GM12878 (cell line): ENCODE data around the gene LEP. TPM values are rescaled to one million over a fixed set of nuclear protein-coding genes. Genes with fewer than 3 reads are reported as not detected.

Source experiments
- ATAC-seq: fragments of 200-7000 bp; cut with Tn5 transposase; 3 replicates; pipeline ENCODE4 v1.9.1; 2020; ENCODE audit warnings: mild to moderate bottlenecking, moderate library complexity
- BruUV-seq: library from RNA; stranded (reverse); fragments of 400-500 nt; replicated peaks from 2 replicates; lab custom pipeline; 2021; lab: Mats Ljungman, UMichigan
- CTCF ChIA-PET: fragments of 300-600 bp; sonication (Branson Sonifier 250); formaldehyde crosslinking; extraction: SDS; loops from one replicate; lab custom pipeline; 2021; ENCODE audit warnings: inconsistent platforms; lab: Yijun Ruan, JAX
- POLR2A ChIA-PET: fragments of 350-600 bp; formaldehyde crosslinking; extraction: SDS; loops from one replicate; lab custom pipeline; 2021; ENCODE audit warnings: inconsistent platforms; lab: Charles Lee
- RAD21 ChIA-PET: fragments of 300-600 bp; sonication (Branson Sonifier 250); formaldehyde crosslinking; loops from one replicate; lab custom pipeline; 2023; ENCODE audit warnings: antibody characterized with exemption; ENCODE audit not compliant: unreplicated experiment; lab: Charles Lee
- SMC1A ChIA-PET: fragments of 300-600 bp; sonication (Branson Sonifier 250); formaldehyde crosslinking; loops from one replicate; lab custom pipeline; 2023; ENCODE audit not compliant: unreplicated experiment, uncharacterized antibody; lab: Charles Lee
- DNase-seq: peaks from one replicate; pipeline ENCODE4 v3.0.0-alpha.2; 2011; ENCODE audit warnings: low read depth, low spot score
- FAIRE-seq: peaks from 3 replicates; lab custom pipeline; 2011; peaks lifted over from hg19 to GRCh38; lab: Jason Lieb, UNC
- H2AFZ ChIP-seq: 2 replicates; pipeline ENCODE4 v1.6.0; 2011; ENCODE audit warnings: low read depth, low read length, control low read depth; ENCODE audit not compliant: control insufficient read depth
- H3K27ac ChIP-seq: 2 replicates; pipeline ENCODE4 v1.5.1; 2011; ENCODE audit warnings: control low read depth; ENCODE audit not compliant: control insufficient read depth, insufficient read depth
- H3K27me3 ChIP-seq, 2 experiments: replicated peaks in 1 of 2; 2 replicates each; pipeline versions ENCODE4 v1.6.0 to v1.6.1; 2011; ENCODE audit warnings: low read length in 1 of 2; ENCODE audit not compliant: control insufficient read depth in 2 of 2, insufficient read depth in 2 of 2
- H3K36me3 ChIP-seq, 2 experiments: 2 replicates each; pipeline ENCODE4 v1.5.1; 2011; ENCODE audit warnings: low read length in 1 of 2; ENCODE audit not compliant: control insufficient read depth in 2 of 2, insufficient read depth in 2 of 2
- H3K4me1 ChIP-seq: 2 replicates; pipeline ENCODE4 v1.6.1; 2011; ENCODE audit warnings: mild to moderate bottlenecking, low read length, moderate library complexity, mixed read lengths; ENCODE audit not compliant: control insufficient read depth, insufficient read depth
- H3K4me2 ChIP-seq: 2 replicates; pipeline ENCODE4 v1.6.0; 2011; ENCODE audit warnings: control low read depth; ENCODE audit not compliant: control insufficient read depth, insufficient read depth
- H3K4me3 ChIP-seq: fragments of 200-600 bp; sonication (generic); 2 replicates; pipeline ENCODE4 v1.5.1; 2016
- H3K79me2 ChIP-seq: 2 replicates; pipeline ENCODE4 v1.6.0; 2011; ENCODE audit warnings: low read length; ENCODE audit not compliant: control insufficient read depth, insufficient read depth
- H3K9ac ChIP-seq: 2 replicates; pipeline ENCODE4 v1.8.0; 2011; ENCODE audit warnings: low read length, control low read depth, mixed read lengths; ENCODE audit not compliant: control insufficient read depth, insufficient read depth
- H3K9me3 ChIP-seq: replicated peaks from 3 replicates; pipeline ENCODE4 v1.5.1; 2011; ENCODE audit warnings: mild to moderate bottlenecking, low read length; ENCODE audit not compliant: control insufficient read depth, insufficient read depth
- H4K20me1 ChIP-seq: 2 replicates; pipeline ENCODE4 v1.6.0; 2011; ENCODE audit not compliant: control insufficient read depth, insufficient read depth
- ASH2L ChIP-seq: fragments of 300-600, 200-600 bp; sonication (generic); IDR thresholded peaks from 2 replicates; pipeline ENCODE4 v1.6.1; 2017; ENCODE audit warnings: low read depth, mild to moderate bottlenecking, borderline replicate concordance
- BCL3 ChIP-seq: IDR thresholded peaks from 2 replicates; pipeline ENCODE4 v1.6.1; 2011; ENCODE audit warnings: borderline replicate concordance, low read depth, mild to moderate bottlenecking, moderate library complexity, low read length; ENCODE audit not compliant: insufficient read depth, poor library complexity, severe bottlenecking
- CEBPZ ChIP-seq: fragments of 150-350 bp; IDR thresholded peaks from 2 replicates; pipeline ENCODE4 v1.6.1; 2016; ENCODE audit warnings: low read depth, low read length
- KLF5 ChIP-seq: fragments of 450-650 bp; IDR thresholded peaks from 2 replicates; pipeline ENCODE4 v1.6.1; 2014; ENCODE audit warnings: mild to moderate bottlenecking; ENCODE audit not compliant: partially characterized antibody
- MYC ChIP-seq: IDR thresholded peaks from 2 replicates; pipeline ENCODE4 v1.6.1; 2011; ENCODE audit warnings: mild to moderate bottlenecking, low read length, moderate library complexity, inconsistent platforms; ENCODE audit not compliant: insufficient read depth, insufficient replicate concordance, insufficient read length, severe bottlenecking
- NFYB ChIP-seq: IDR thresholded peaks from 2 replicates; pipeline ENCODE4 v1.6.1; 2011; ENCODE audit warnings: low read depth, mild to moderate bottlenecking, low read length, improper control_type of control experiment, moderate library complexity; ENCODE audit not compliant: insufficient read depth
- POU2F2 ChIP-seq: IDR thresholded peaks from 3 replicates; pipeline ENCODE4 v1.6.1; 2011; ENCODE audit warnings: low read depth, mild to moderate bottlenecking, low read length, borderline replicate concordance
- YBX1 ChIP-seq: fragments of 450-650 bp; IDR thresholded peaks from 2 replicates; pipeline ENCODE4 v1.6.1; 2016; ENCODE audit warnings: antibody characterized with exemption
- ZSCAN29 ChIP-seq: fragments of 450-650 bp; IDR thresholded peaks from 2 replicates; pipeline ENCODE4 v1.6.1; 2017; ENCODE audit warnings: mild to moderate bottlenecking, moderate library complexity
- WGBS: methylation state at CpG from one replicate; pipeline ENCODE4 v1.1.6; 2016; ENCODE audit warnings: low lambda C conversion rate; ENCODE audit not compliant: insufficient replicate concordance, insufficient coverage; ENCODE audit errors: missing lambda C conversion rate; 5-methylcytosine and 5-hydroxymethylcytosine counted together
- in situ Hi-C: fragments of 300-500 bp; cut with MboI; formaldehyde crosslinking; loops from 9 replicates; pipeline ENCODE4 v1.14.3; 2018; ENCODE audit warnings: mixed read lengths
- intact Hi-C: fragments of 100-400 bp; cut with micrococcal nuclease; formaldehyde crosslinking; loops from one replicate; pipeline ENCODE4 v1.14.2; 2022; ENCODE audit not compliant: unreplicated experiment
- polyA plus RNA-seq, 11 experiments: library from polyadenylated mRNA; depleted of rRNA in 4 of 11; unstranded in 6 of 11; stranded (reverse) in 5 of 11; fragments of >200 nt; fragmentation: Nextera tagmentation in 4 of 11; fragmentation: Illumina TruSeq in 1 of 11; extraction: Ambion mirVana in 4 of 11; extraction: Trizol in 1 of 11; gene quantifications; 1 replicate in 1 of 11; 2 replicates in 10 of 11; pipeline versions ENCODE4 v1.2.1 to v1.2.3, GENCODE V29; 2011 to 2016; ENCODE audit warnings: inconsistent platforms in 2 of 11, missing spikeins in 2 of 11, low read depth in 1 of 11
- total RNA-seq, 4 experiments: library from RNA; depleted of rRNA in 3 of 4; stranded (reverse); fragments of >200 nt in 3 of 4; fragmentation: Illumina TruSeq in 1 of 4; extraction: Trizol in 1 of 4; gene quantifications; 2 replicates each; pipeline versions ENCODE4 v1.2.1 to v1.2.3, GENCODE V29; 2013 to 2021
- TF ChIP-seq, protein P1 (sequence below): IDR thresholded peaks from 2 replicates; pipeline ENCODE4 v1.6.1; 2012; ENCODE audit warnings: low read depth, low read length, improper control_type of control experiment
- TF ChIP-seq, protein P2 (sequence below): IDR thresholded peaks from 2 replicates; pipeline ENCODE4 v1.6.1; 2011; ENCODE audit warnings: low read depth, mild to moderate bottlenecking, low read length, moderate library complexity, borderline replicate concordance; ENCODE audit errors: extremely low read depth
- TF ChIP-seq, protein P3 (sequence below): fragments of 450-650 bp; conservative IDR thresholded peaks from 2 replicates; pipeline ENCODE4 v1.6.1; 2017; ENCODE audit warnings: mild to moderate bottlenecking, moderate library complexity

Gene LEP
- total and polyA plus RNA-seq, 10 of the 15 experiments (the other 5 are each of a cell fraction or from before 2014, with no cell fraction given): not detected

DNA sequence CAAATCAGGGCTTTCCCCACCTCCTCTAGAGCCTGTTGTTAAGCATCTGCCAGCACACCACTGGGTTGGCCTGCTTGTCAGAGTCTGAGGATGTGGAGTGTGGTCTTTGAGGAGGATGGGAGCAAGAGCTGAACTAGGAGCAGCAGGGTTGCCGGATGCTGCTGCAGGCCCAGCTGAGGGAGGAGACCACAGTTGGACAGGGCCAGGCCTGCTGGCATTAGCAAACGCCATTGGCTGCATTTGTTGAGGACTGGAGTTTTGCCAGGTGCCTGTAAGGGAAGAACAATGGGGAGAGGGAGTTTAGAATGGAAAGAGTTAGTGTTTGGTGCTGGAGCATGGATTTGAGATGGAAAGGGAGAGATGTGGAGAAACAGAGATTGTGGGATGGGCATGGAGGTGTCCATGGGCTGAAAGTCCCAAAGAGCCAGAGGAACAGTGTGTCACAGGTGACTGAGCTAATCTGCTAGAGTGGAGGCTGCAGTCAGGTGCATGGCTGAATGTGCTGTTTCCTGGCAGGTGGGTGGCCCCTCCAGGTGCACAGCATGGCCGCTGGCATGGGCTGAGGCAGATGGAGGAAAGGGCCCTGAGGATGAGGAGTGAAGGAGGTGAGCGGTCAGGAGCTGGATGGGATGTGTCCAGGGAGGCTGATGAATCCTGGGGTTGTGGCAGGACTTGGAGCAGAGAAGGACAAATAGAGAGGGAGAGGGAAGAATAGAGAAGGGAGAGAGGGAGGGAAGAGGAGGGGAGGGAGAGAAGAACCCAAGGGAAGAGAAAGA lies 40.7 kb downstream of the LEP start:
- Histone ChIP-seq H3K9me3 (peaks cover 2% of the 10 kb centered on the region; the same call in 1 of the 3 replicates), H3K79me2 (no peaks in the 10 kb centered on the region), H4K20me1 (no peaks in the 10 kb centered on the region), H3K4me3 (no peak overlapping the region), H3K4me2 (no peak overlapping the region), H3K27me3 (no peaks in the 10 kb centered on the region), H3K36me3 (no peaks in the 10 kb centered on the region), H3K4me1 (no peaks in the 10 kb centered on the region), H3K9ac (no peak overlapping the region), H3K27ac (no peak overlapping the region), H2AFZ (no peak overlapping the region)
- no peak for ATAC-seq
- no TSS peak for BruUV-seq
- DNase-seq: no peak
- ChIA-PET CTCF (no interaction called here), SMC1A (no interaction called here), RAD21 (no interaction called here), POLR2A (no interaction called here)
- in situ Hi-C loops (no loop called here), intact Hi-C loops (no loop called here)
- no peak for FAIRE-seq
- 21% methylated on average over 4 of the region's 4 CpGs for WGBS
- TF ChIP-seq BCL3 (no peak), NFYB (no peak), ASH2L (no peak), KLF5 (no peak), CEBPZ (no peak), YBX1 (no peak), ZSCAN29 (no peak), MYC (no peak), POU2F2 (no peak)
- TF ChIP-seq, protein P1, sequence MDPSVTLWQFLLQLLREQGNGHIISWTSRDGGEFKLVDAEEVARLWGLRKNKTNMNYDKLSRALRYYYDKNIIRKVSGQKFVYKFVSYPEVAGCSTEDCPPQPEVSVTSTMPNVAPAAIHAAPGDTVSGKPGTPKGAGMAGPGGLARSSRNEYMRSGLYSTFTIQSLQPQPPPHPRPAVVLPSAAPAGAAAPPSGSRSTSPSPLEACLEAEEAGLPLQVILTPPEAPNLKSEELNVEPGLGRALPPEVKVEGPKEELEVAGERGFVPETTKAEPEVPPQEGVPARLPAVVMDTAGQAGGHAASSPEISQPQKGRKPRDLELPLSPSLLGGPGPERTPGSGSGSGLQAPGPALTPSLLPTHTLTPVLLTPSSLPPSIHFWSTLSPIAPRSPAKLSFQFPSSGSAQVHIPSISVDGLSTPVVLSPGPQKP: no peak
- TF ChIP-seq, protein P2, sequence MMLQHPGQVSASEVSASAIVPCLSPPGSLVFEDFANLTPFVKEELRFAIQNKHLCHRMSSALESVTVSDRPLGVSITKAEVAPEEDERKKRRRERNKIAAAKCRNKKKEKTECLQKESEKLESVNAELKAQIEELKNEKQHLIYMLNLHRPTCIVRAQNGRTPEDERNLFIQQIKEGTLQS: no peak
- TF ChIP-seq, protein P3, sequence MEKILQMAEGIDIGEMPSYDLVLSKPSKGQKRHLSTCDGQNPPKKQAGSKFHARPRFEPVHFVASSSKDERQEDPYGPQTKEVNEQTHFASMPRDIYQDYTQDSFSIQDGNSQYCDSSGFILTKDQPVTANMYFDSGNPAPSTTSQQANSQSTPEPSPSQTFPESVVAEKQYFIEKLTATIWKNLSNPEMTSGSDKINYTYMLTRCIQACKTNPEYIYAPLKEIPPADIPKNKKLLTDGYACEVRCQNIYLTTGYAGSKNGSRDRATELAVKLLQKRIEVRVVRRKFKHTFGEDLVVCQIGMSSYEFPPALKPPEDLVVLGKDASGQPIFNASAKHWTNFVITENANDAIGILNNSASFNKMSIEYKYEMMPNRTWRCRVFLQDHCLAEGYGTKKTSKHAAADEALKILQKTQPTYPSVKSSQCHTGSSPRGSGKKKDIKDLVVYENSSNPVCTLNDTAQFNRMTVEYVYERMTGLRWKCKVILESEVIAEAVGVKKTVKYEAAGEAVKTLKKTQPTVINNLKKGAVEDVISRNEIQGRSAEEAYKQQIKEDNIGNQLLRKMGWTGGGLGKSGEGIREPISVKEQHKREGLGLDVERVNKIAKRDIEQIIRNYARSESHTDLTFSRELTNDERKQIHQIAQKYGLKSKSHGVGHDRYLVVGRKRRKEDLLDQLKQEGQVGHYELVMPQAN: no peak
